Ascending aorta (tissue), 2 donors: ENCODE results near the gene SOS1. TPM values are rescaled to one million over a fixed set of nuclear protein-coding genes. Genes with fewer than 3 reads are reported as not detected.
"Not testable (repeated sequence)": the region's sequence is repeated elsewhere in the genome, so short reads cannot be mapped to it uniquely, and the experiment has no call there.

Source experiments
- DNase-seq, 2 donors: peaks; one replicate each; pipeline ENCODE4 v3.0.0-alpha.2; 2019; ENCODE audit warnings: low spot score in 2 of 2
- H3K27ac ChIP-seq, 2 donors: fragments of 200-600 bp; sonication (generic); one replicate each; pipeline ENCODE4 v1.5.1; 2016 to 2017; ENCODE audit warnings: mild to moderate bottlenecking in 1 of 2
- H3K27me3 ChIP-seq: fragments of 200-600 bp; sonication (generic); one replicate; pipeline ENCODE4 v1.5.1; 2017
- H3K36me3 ChIP-seq, 2 donors: fragments of 200-600 bp; sonication (generic); one replicate each; pipeline ENCODE4 v1.5.1; 2016
- H3K4me1 ChIP-seq, 2 donors: fragments of 200-600 bp; sonication (generic); one replicate each; pipeline ENCODE4 v1.5.1; 2016 to 2017; ENCODE audit warnings: mild to moderate bottlenecking in 1 of 2
- H3K4me3 ChIP-seq, 2 donors: fragments of 200-600 bp; sonication (generic); one replicate each; pipeline ENCODE4 v1.5.1; 2016 to 2017; ENCODE audit warnings: mild to moderate bottlenecking in 1 of 2
- H3K9me3 ChIP-seq, 2 donors: fragments of 200-600 bp; sonication (generic); one replicate each; pipeline ENCODE4 v1.5.1; 2016
- CTCF ChIP-seq, 3 experiments: fragments of 200-600 bp in 2 of 3; fragments of 450-650 bp in 1 of 3; sonication (generic) in 2 of 3; IDR thresholded peaks; one replicate each; pipeline ENCODE4 v1.5.1; 2016 to 2019; ENCODE audit warnings: antibody characterized with exemption in 3 of 3, mild to moderate bottlenecking in 1 of 3, moderate library complexity in 1 of 3
- intact Hi-C: fragments of 100-400 bp; cut with DNase I; formaldehyde crosslinking; loops from one replicate; pipeline ENCODE4 v1.15.1; 2023
- total RNA-seq: library from RNA; depleted of rRNA; stranded (reverse); fragments of >200 nt; gene quantifications from one replicate; pipeline ENCODE4 v1.1.0, GENCODE V29; 2016

Gene SOS1
- total RNA-seq, 1 donor from 2014 or later, result 11.3 TPM

- intact Hi-C loops, result no loop called here
Measured at GRCh38 chr2:39138837-39139211, 18.0 kb upstream of the SOS1 start.

GRCh38 chr2:39138187-39138836 lies 17.5 kb upstream of the SOS1 start:
- H3K27ac ChIP-seq, H3K4me3 ChIP-seq, H3K36me3 ChIP-seq, H3K27me3 ChIP-seq, H3K9me3 ChIP-seq, DNase-seq, H3K4me1 ChIP-seq, intact Hi-C loops: not testable (repeated sequence)

More at GRCh38 chr2:39138837-39139211, 18.0 kb upstream of the SOS1 start:
- TF ChIP-seq CTCF (IDR thresholded peaks at IDR 0.05), result no peak
- no peak for DNase-seq
- Histone ChIP-seq H3K4me1 (no peaks in the 10 kb centered on the region), H3K27me3 (no peaks in the 10 kb centered on the region), H3K27ac (no peak overlapping the region), H3K4me3 (no peak overlapping the region), H3K9me3 (no peaks in the 10 kb centered on the region), H3K36me3 (no peaks in the 10 kb centered on the region)

GRCh38 chr2:39136799-39137198 lies 15.9 kb upstream of the SOS1 start:
- DNase-seq, result no peak
- Histone ChIP-seq H3K4me1 (no peaks in the 10 kb centered on the region), H3K27me3 (no peaks in the 10 kb centered on the region), H3K36me3 (no peaks in the 10 kb centered on the region), H3K4me3 (no peak overlapping the region), H3K9me3 (no peaks in the 10 kb centered on the region), H3K27ac (no peak overlapping the region)
- intact Hi-C loops, result no loop called here
- TF ChIP-seq CTCF (IDR thresholded peaks at IDR 0.05), result no peak

GRCh38 chr2:39135690-39136259 lies 14.9 kb upstream of the SOS1 start:
- Histone ChIP-seq H3K4me3 (no peak overlapping the region), H3K27ac (no peak overlapping the region), H3K27me3 (no peaks in the 10 kb centered on the region), H3K4me1 (no peaks in the 10 kb centered on the region), H3K9me3 (no peaks in the 10 kb centered on the region), H3K36me3 (no peaks in the 10 kb centered on the region)
- DNase-seq, result no peak
- TF ChIP-seq CTCF (IDR thresholded peaks at IDR 0.05), result no peak
- intact Hi-C loops, result no loop called here

GRCh38 chr2:39133215-39133851 lies 12.5 kb upstream of the SOS1 start:
- H3K4me3 ChIP-seq, result no peak overlapping the region
- no peaks in the 10 kb centered on the region for H3K27me3 ChIP-seq
- H3K9me3 ChIP-seq, result no peaks in the 10 kb centered on the region
- peaks cover 2 to 3% of the 10 kb centered on the region in 2 donors for H3K4me1 ChIP-seq
- no peak for TF ChIP-seq CTCF (IDR thresholded peaks at IDR 0.05)
- intact Hi-C loops, result no loop called here
- H3K36me3 ChIP-seq, result no peaks in the 10 kb centered on the region
- no peak for DNase-seq
- no peak overlapping the region for H3K27ac ChIP-seq

- TF ChIP-seq CTCF (IDR thresholded peaks at IDR 0.05), result no peak
- Histone ChIP-seq H3K36me3 (no peaks in the 10 kb centered on the region), H3K4me1 (peaks cover 6 to 10% of the 10 kb centered on the region in 2 donors), H3K27ac (peak overlapping the region in 1 of 2 donors; percentile 68), H3K27me3 (no peaks in the 10 kb centered on the region), H3K9me3 (no peaks in the 10 kb centered on the region), H3K4me3 (no peak overlapping the region)
- DNase-seq, result no peak
- intact Hi-C loops, result loop anchor here (2.0 to 10.0 kb wide), 2 partner anchors 26 to 374 kb away; partner anchors contain the start of gene SRSF7
Measured at GRCh38 chr2:39128919-39129391, 8.1 kb upstream of the SOS1 start.
